ENCODE results near the gene TLDC2.

DNA sequence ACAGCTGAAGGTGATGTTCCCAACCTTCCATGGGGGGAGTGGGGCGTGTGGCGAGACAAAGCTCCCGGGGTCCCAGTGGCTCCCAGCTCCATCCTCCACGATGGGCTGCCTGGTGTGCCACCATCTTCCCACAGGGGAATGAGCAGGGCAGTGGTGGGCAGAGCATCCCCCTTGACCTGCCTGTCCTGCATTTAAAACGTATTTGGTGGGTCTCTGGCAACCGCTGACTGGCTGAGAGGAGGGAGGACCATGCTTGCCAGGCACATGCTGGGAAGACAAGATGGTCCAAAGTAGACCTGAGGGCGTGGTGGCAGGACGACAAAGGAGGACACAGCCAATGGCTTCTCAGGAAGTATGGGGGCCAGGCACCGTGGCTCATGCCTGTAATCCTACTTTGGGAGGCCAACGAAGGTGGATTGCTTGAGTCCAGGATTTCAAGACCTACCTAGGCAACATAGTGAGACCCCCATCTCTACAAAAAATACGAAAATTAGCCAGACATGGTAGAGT is 4.9 kb downstream of the TLDC2 start:
- no peak for TF ChIP-seq EP300 (IDR thresholded peaks at IDR 0.05)
- TF ChIP-seq POLR2A (IDR thresholded peaks at IDR 0.05), result no peak
- no peak for TF ChIP-seq CTCF (IDR thresholded peaks at IDR 0.05)
- no peak for TF ChIP-seq POLR2AphosphoS5 (IDR thresholded peaks at IDR 0.05)
